HCT116 (cell line): Measurements from ENCODE around the gene XRN1.

Experiments used
- ATF3 ChIP-seq: IDR thresholded peaks from 2 replicates; pipeline ENCODE4 v1.6.1; 2012
- CBX3 ChIP-seq: IDR thresholded peaks from 2 replicates; pipeline ENCODE4 v1.6.1; 2012; ENCODE audit warnings: low read depth
- EGR1 ChIP-seq: IDR thresholded peaks from 2 replicates; pipeline ENCODE4 v1.6.1; 2012; ENCODE audit warnings: low read depth
- EZH2 ChIP-seq: fragments of 200-600 bp; sonication (generic); IDR thresholded peaks from 2 replicates; pipeline ENCODE4 v1.6.1; 2017; ENCODE audit warnings: antibody characterized with exemption, mixed run types
- POLR2A ChIP-seq: IDR thresholded peaks from 2 replicates; pipeline ENCODE4 v1.7.0; 2011; ENCODE audit warnings: borderline replicate concordance; ENCODE audit not compliant: insufficient read depth, insufficient read length; ENCODE audit errors: extremely low read depth
- RAD21 ChIP-seq: IDR thresholded peaks from 2 replicates; pipeline ENCODE4 v1.6.1; 2012; ENCODE audit warnings: low read depth, mild to moderate bottlenecking
- REST ChIP-seq: IDR thresholded peaks from 2 replicates; pipeline ENCODE4 v1.6.1; 2012; ENCODE audit warnings: low read depth
- SP1 ChIP-seq: IDR thresholded peaks from 2 replicates; pipeline ENCODE4 v1.6.1; 2012; ENCODE audit warnings: low read depth
- ZFX ChIP-seq: fragments of 450-650 bp; IDR thresholded peaks from 2 replicates; pipeline ENCODE4 v1.6.1; 2017
- ZNF274 ChIP-seq: fragments of 200-500 bp; sonication (Bioruptor generic); IDR thresholded peaks from 2 replicates; pipeline ENCODE4 v1.6.1; 2014; ENCODE audit warnings: mild to moderate bottlenecking, low read depth, low read length, inconsistent platforms
- TF ChIP-seq, protein P1 (sequence below): IDR thresholded peaks from 2 replicates; pipeline ENCODE4 v1.6.1; 2012
- TF ChIP-seq, protein P2 (sequence below), 3 experiments: fragments of 200-600 bp in 1 of 3; sonication (generic) in 1 of 3; IDR thresholded peaks in 2 of 3; conservative IDR thresholded peaks in 1 of 3; 2 replicates each; pipeline ENCODE4 v1.5.1; 2012 to 2017; ENCODE audit warnings: low read depth in 2 of 3, low read length in 2 of 3, antibody characterized with exemption in 1 of 3, borderline replicate concordance in 1 of 3, control low read depth in 1 of 3, mild to moderate bottlenecking in 1 of 3, mixed read lengths in 1 of 3, mixed run types in 1 of 3, moderate library complexity in 1 of 3; ENCODE audit not compliant: insufficient read depth in 1 of 3
- TF ChIP-seq, protein P3 (sequence below): IDR thresholded peaks from 2 replicates; pipeline ENCODE4 v1.6.1; 2011; ENCODE audit warnings: mild to moderate bottlenecking, low read length, moderate library complexity; ENCODE audit not compliant: insufficient replicate concordance; ENCODE audit errors: extremely low read depth

DNA sequence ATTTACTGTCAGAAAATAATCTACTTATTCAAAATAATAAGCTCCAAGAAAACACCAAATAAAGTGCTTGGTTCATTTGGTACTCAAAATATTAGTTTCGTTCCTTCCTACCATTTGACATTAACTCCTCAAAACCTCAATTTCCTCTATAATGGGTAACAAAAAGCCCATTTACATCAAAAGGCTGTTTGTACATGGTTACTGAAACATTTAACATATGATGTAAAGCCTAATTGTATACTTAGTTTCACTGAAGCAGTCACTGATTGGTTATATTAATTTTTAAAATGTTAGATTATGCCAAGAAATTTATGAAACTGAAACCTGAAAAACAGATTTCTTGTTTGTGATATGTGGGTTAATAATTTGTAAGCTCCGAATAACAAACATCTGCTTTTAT is 14.7 kb downstream of the XRN1 start:
- no peak for TF ChIP-seq SP1
- TF ChIP-seq, protein P1, sequence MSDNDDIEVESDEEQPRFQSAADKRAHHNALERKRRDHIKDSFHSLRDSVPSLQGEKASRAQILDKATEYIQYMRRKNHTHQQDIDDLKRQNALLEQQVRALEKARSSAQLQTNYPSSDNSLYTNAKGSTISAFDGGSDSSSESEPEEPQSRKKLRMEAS = no peak
- TF ChIP-seq, protein P2, sequence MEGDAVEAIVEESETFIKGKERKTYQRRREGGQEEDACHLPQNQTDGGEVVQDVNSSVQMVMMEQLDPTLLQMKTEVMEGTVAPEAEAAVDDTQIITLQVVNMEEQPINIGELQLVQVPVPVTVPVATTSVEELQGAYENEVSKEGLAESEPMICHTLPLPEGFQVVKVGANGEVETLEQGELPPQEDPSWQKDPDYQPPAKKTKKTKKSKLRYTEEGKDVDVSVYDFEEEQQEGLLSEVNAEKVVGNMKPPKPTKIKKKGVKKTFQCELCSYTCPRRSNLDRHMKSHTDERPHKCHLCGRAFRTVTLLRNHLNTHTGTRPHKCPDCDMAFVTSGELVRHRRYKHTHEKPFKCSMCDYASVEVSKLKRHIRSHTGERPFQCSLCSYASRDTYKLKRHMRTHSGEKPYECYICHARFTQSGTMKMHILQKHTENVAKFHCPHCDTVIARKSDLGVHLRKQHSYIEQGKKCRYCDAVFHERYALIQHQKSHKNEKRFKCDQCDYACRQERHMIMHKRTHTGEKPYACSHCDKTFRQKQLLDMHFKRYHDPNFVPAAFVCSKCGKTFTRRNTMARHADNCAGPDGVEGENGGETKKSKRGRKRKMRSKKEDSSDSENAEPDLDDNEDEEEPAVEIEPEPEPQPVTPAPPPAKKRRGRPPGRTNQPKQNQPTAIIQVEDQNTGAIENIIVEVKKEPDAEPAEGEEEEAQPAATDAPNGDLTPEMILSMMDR (IDR thresholded peaks at IDR 0.05 in 2 of 3, conservative IDR thresholded peaks at IDR 0.05 in 1 of 3; ENCODE audit: borderline replicate concordance in 1 of 3, insufficient read depth in 1 of 3, low read depth in 2 of 3, low read length in 2 of 3) = no peak
- no peak for TF ChIP-seq ZFX
- no peak for TF ChIP-seq ATF3
- TF ChIP-seq, protein P3, sequence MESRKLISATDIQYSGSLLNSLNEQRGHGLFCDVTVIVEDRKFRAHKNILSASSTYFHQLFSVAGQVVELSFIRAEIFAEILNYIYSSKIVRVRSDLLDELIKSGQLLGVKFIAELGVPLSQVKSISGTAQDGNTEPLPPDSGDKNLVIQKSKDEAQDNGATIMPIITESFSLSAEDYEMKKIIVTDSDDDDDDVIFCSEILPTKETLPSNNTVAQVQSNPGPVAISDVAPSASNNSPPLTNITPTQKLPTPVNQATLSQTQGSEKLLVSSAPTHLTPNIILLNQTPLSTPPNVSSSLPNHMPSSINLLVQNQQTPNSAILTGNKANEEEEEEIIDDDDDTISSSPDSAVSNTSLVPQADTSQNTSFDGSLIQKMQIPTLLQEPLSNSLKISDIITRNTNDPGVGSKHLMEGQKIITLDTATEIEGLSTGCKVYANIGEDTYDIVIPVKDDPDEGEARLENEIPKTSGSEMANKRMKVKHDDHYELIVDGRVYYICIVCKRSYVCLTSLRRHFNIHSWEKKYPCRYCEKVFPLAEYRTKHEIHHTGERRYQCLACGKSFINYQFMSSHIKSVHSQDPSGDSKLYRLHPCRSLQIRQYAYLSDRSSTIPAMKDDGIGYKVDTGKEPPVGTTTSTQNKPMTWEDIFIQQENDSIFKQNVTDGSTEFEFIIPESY = no peak
- no peak for TF ChIP-seq CBX3
- no peak for TF ChIP-seq RAD21
- no peak for TF ChIP-seq ZNF274
- no peak for TF ChIP-seq POLR2A
- TF ChIP-seq EZH2 = no peak
- no peak for TF ChIP-seq EGR1
- TF ChIP-seq REST = no peak
